HG02642 (cell line): ENCODE results near the gene DBNDD2.

Experiments used
- ATAC-seq: cut with Tn5 transposase; IDR thresholded peaks from one replicate; pipeline ENCODE4 v1.9.1; 2021; ENCODE audit warnings: mild to moderate bottlenecking; ENCODE audit not compliant: unreplicated experiment, poor library complexity

The DBNDD2 gene

GRCh38 chr20:45413479-45413878, 5.4 kb downstream of the DBNDD2 start:
- ATAC-seq: no peak

DNA sequence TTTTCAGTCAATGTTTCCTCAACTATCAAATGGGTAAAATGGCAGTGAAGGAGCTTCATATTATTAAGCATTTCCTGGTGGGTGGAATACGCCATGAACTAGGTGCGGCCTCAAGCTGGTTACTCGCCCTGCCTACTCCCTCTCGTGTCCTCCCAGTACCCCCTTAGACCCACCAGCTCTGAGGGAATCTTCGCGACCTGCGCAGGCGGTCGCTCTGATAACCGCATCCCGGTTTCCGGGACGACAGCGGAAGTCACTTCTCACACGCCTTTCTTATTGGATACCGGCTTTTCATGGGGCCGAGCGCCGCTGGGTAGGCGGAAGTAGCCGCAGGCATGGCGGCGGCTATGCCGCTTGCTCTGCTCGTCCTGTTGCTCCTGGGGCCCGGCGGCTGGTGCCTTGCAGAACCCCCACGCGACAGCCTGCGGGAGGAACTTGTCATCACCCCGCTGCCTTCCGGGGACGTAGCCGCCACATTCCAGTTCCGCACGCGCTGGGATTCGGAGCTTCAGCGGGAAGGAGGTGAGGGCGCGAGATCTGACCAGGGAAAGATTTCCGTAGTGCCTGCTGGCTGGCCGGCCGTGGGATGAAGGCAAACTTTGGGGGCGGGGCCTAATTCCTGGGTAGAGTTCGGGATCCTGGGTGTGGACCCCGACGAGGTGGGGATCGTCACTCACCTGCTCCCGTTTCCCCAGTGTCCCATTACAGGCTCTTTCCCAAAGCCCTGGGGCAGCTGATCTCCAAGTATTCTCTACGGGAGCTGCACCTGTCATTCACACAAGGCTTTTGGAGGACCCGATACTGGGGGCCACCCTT, 7.9 kb downstream of the DBNDD2 start, which contains the start of gene PIGT:
TSS of gene PIGT (plus strand) at position 320 of the 816 bp plus-strand sequence. CDS start at position 336, 16 bp downstream.
- ATAC-seq: peak; percentile 84

- no peak for ATAC-seq
These were observed 8.8 kb downstream of the DBNDD2 start for GRCh38 chr20:45416917-45417316.

DNA sequence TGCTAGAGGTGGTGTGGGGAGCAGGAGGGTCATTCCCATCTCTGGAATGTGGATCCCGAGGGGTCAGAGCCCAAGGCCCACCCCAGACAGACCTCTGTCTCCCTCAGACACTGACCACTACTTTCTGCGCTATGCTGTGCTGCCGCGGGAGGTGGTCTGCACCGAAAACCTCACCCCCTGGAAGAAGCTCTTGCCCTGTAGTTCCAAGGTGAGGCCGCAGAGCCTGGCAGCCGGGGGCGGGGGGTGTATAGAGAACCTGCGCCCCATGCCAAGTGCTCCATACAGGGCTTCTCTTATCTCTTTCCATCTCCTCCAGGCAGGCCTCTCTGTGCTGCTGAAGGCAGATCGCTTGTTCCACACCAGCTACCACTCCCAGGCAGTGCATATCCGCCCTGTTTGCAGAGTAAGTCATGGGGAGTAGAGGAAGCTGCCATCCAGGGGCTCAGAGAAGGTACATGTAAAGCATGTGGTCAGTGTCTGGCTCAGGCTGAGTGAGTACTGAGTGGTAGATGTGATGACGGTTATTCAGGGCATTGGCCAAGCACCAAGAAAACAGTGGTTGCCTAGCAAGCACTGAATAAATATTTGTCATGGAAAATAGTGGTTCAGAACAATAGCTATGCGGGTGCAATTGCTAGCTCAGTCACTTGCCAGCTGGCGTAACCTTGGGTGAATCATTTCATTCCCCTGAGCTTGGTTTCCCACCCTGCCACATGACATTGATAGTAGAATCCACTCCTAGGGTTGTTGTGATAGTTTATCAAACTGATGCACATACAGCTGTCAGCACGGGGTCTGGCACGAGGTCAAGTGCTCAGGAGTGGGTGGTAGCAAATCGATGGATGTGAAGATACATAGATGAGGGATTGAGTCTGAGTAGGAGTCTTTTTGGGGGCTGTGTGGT, 11.4 kb downstream of the DBNDD2 start:
- ATAC-seq: peak; percentile 77

DNA sequence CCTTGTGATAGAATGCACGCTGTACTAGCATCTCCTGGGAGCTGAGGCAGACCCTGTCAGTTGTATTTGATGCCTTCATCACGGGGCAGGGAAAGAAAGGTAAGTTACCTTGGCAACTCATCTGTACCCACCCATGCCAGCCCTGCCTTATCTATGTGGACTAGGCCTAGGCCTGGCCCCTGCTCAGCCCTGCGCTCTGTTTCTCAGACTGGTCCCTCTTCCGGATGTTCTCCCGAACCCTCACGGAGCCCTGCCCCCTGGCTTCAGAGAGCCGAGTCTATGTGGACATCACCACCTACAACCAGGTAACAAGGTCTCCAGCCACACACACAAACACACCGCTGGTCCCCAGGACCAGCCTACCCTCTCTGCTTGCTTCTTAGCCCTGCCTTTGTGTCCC, 12.0 kb downstream of the DBNDD2 start:
- no peak for ATAC-seq

GRCh38 chr20:45423700-45424099, 15.6 kb downstream of the DBNDD2 start:
- no peak for ATAC-seq

- no peak for ATAC-seq
These were observed 17.5 kb downstream of the DBNDD2 start for GRCh38 chr20:45425561-45425960.

GRCh38 chr20:45426320-45427016, 18.4 kb downstream of the DBNDD2 start:
- ATAC-seq: no peak

DNA sequence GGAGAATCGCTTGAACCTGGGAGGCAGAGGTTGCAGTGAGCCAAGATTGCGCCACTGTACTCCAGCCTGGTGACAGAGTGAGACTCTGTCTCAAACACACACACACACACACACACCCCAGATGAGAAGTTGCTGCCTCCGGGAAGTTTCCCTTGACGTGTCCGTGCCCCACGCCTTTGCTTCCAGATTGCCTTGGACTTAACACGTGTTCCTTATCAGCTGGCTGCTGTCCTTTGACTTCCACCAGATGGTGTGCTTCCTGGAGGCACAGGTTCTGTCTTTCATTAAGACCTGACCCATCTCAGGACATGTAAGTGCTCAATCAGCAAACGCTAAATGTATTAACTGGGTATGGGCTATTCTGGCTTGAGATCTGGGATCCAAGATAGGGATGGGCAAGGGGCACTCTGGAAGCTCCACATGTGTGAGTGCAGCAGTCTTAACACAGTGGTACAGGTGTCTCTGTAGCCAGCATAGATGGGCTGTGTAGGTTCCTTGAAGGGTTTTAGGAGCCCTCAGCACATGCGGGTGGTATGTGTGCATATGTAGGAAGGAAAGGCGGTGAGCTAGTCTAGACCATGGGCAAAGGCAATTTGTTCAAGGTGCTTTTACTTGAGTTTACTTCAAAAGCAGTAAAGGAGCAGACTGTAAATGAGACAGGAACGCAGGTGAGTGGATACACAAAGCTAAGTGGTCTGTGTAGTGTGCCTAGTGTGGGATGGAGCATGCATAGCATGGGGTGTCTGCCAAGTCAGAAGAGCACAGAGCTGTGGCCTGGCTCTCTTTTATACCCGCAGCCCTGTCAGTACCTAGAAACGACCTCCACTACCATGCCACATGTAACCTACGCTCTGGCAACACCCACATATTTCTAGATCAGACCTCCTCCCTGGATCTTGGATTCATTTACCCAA, 19.4 kb downstream of the DBNDD2 start:
- ATAC-seq: no peak

GRCh38 chr20:45429618-45430017, 21.5 kb downstream of the DBNDD2 start:
- ATAC-seq: no peak

DNA sequence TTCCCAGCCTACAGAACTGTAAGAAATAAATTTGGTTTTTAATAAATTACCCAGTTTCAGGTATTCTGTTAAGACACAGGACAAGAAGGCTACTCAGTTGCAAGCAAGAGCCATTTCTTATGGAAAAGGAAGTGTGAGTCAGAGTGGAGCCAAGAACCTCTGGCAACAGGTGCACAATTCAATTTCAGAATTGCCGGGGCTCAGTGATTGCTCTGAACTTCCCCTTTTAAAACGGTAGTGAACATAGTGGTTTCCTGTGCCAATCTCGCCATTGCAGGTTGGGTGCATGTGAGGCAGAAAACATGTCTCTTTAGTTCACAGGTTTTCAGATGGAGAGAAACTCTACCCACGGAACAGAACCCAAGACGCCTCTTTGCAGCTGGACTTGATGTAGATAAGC, 24.2 kb downstream of the DBNDD2 start:
- peak; percentile 64 for ATAC-seq

DNA sequence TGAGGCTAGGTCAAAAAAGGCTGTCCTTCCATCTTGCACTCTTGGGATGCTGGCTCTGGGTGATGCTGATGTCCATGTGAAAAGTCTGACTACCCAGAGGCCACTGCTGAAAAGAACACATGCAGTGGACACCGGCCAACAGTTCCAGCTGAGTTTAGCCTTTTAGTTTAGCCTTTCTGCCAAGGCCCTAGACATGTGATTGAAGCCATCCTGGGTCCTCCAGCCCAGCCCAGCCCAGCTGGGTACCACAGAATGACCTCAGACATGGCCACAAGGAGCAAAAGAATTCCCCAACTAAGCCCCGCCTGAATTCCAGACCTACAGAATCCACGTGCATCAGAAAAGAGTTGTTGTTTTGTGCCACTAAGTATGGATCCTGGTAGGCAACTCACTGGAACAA, 25.2 kb downstream of the DBNDD2 start:
- ATAC-seq: no peak

DNA sequence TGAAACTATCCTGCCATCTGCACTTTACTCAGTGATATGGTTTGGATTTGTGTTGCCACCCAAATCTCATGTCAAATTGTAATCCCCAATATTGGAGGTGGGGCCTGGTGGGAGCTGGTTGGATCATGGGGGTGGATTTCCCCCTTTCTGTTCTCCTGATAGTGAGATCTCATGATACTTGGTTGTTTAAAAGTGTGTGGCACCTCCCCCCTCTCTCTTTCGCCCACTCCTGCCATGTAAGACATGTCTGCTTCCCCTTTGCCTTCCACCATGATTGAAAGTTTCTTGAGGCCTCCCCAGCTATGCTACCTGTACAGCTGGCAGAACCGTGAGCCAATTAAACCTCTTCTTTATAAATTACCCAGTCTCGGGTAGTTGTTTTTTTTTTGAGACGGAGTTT, 25.9 kb downstream of the DBNDD2 start:
- ATAC-seq: no peak

DNA sequence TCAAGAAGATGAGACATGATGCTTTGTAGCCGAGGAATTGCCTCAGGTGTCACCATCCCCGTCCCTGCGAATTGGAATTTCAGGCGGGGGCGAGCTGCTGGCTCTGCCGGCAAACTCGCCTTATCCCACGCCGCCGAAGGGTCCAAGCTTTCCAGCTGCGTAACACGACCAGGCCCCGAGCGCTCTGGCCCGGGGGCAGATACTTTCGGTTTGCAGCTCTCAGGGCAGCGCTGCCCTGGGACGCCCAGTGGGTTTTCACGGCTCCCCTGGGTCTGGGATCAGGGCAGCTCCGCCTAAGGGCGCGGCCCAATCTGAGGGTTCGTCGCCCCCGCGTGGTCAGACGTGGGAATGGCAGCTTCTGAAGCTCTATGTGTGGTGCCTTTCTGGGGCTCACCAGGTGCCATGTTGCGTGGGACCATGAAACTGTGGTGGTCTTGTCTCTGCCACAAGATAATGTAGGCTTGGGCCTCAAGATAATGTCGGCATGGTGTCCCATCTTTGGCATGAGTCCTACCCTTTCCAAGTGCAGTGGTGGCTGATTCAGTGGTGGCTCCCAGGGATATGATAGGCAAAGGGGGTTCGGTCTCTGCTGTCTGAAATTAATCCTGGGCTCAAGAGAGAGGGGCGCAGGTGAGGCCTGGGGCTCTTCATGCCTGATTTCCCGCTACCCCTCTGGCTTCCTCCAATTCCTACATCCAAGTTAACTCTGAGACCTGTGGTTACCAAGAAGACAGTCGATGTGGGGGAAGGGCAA, 28.8 kb downstream of the DBNDD2 start:
- ATAC-seq: peak; percentile 82

DNA sequence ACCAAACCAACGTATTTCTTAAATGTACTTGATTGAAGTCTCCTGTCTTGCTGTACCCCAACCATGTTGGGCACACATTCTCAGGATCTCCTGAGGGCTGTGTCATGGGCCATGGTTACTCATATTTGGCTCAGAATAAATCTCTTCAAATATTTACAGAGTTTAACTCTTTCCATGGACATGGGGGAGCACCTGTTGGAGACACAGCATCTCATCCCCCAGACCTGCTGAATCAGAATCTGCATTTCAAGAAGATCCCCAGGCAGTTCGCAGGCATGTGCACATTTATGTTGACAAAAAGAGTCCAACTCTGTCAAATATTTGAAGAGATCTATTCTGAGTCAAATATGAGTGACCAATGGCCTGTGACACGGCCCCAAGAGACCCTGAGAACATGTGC, 32.3 kb downstream of the DBNDD2 start:
- no peak for ATAC-seq

DNA sequence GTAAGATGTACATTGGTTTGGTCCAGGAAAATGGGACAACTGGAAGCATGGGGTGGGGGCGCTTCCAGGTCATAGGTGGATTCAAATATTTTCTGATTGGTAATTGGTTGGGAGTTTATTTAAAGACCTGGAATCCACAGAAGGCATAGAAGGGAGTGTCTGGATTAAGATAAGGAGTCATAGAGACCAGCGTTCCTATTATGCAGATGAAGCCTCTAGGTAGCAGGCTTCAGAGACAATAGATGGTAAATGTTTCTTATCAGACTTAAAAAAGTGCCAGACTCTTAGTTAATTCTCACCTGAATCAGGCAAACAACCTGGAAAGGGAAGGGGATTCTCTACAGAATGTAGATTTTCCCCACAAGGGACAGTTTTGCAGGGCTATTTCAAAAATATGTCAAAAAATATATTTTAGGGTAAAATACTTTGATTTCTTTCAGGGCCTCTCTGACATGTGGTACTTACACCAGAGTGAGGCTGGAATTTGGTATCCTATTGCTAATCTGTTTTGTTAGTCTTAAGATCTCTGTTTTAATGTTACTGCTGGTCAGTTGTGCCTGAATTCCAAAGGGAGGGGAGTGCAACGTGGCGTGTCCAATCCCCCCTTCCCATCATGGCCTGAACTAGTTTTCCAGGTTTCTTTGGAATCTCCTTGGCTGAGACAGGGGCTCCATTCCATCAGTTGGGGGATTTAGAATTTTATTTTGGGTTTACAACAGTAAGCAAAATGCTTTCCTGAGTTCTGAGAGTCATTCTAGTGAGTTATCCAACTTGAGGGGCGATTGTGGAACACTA, 33.0 kb downstream of the DBNDD2 start:
- no peak for ATAC-seq

DNA sequence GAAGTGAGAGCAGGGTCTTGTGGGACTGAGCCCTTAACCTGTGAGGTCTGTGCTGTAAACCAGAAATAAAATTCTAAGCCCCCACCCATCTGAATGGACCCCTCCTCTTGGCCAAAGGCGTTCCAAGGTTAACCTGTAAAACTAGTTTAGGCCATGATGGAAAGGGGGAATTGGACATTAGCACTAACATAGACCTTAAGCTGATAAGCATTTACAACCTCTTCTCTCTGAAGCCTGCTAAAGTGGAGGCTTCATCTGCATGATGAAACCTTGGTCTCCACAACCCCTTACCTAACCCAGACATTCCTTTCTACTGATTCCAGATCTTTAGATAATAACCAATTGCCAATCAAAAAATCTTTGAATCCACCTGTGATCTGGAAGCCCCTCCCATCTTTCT, 33.7 kb downstream of the DBNDD2 start:
- ATAC-seq: no peak

DNA sequence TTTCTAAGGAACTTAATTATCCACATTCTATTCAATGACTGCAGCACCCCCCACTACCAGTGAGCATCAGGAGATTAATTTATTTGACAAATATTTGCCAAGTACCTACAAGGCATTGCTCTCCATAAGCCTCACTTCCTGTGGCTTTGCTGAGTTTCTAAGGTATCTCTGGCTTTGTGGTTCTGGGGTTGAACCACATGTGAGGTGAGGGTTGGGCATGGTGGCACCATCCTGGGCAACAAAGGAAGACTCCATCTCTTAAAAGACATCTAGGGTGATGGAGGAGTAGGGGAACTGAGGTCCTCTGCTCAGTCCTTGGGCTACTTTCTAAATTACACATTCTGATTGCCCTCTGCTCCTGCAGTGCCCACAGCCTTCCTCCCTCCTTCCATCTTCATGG, 36.0 kb downstream of the DBNDD2 start:
- ATAC-seq: no peak
